Activated naive CD8-positive, alpha-beta T cell (primary cell): ENCODE results near the gene ATP5PO.

Source experiments
- H3K27ac Mint-ChIP-seq: one replicate; pipeline ENCODE4 v1.8.0; 2021; ENCODE audit warnings: mixed read lengths
- H3K27me3 Mint-ChIP-seq: one replicate; pipeline ENCODE4 v1.8.0; 2021; ENCODE audit warnings: mixed read lengths
- H3K36me3 Mint-ChIP-seq: one replicate; pipeline ENCODE4 v1.8.0; 2021; ENCODE audit warnings: mixed read lengths
- H3K4me1 Mint-ChIP-seq: one replicate; pipeline ENCODE4 v1.8.0; 2021; ENCODE audit warnings: low read depth, mixed read lengths
- H3K4me3 Mint-ChIP-seq: one replicate; pipeline ENCODE4 v1.8.0; 2021; ENCODE audit warnings: mild to moderate bottlenecking, mixed read lengths
- H3K9me3 Mint-ChIP-seq: one replicate; pipeline ENCODE4 v1.8.0; 2021; ENCODE audit warnings: low read depth, mixed read lengths

ATP5PO gene

DNA sequence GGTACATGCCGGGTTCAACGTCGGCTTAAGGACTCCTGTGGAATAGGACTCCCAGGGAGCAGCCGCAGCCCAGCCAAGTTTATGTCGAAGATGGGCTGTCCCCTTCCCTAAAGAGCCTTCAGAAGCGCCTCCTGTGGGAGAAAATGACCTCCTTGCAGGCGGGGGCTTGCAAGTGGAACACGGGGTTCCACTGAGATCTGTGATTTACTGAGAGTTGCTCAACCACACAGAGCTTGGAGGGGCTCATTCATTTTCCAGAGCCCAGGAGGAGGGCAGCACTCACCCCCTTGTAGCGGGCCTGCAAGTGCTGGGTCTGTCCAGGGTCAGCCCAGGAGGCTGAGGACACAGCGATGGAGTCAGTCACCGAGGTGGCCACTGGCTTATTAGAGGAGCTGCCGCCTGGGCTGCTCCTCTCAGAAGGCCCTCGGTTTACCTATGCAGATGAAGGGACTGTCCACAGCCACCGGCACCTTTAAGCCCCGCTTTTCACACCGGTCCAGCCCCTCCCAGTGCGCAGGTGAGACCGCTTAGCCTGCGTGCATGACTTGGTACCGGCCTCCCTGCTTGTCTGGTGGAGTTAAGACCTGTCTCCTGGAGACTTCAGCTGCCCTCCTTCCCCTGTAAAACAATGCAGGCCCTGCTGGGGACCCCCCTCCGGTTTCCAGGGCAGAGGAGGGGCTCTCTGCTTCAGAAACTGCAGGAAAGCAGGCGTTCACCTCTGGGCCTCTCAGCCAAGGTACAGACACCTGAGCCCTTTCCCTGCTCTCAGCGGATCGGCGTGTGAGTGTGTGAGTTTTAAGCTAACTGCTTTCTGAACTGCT lies 57.5 kb downstream of the ATP5PO start:
- H3K27ac Mint-ChIP-seq, result no peak overlapping the region
- H3K4me3 Mint-ChIP-seq, result no peak overlapping the region
- H3K27me3 Mint-ChIP-seq, result no peaks in the 10 kb centered on the region
- H3K4me1 Mint-ChIP-seq, result no peaks in the 10 kb centered on the region
- no peaks in the 10 kb centered on the region for H3K36me3 Mint-ChIP-seq
- no peaks in the 10 kb centered on the region for H3K9me3 Mint-ChIP-seq

DNA sequence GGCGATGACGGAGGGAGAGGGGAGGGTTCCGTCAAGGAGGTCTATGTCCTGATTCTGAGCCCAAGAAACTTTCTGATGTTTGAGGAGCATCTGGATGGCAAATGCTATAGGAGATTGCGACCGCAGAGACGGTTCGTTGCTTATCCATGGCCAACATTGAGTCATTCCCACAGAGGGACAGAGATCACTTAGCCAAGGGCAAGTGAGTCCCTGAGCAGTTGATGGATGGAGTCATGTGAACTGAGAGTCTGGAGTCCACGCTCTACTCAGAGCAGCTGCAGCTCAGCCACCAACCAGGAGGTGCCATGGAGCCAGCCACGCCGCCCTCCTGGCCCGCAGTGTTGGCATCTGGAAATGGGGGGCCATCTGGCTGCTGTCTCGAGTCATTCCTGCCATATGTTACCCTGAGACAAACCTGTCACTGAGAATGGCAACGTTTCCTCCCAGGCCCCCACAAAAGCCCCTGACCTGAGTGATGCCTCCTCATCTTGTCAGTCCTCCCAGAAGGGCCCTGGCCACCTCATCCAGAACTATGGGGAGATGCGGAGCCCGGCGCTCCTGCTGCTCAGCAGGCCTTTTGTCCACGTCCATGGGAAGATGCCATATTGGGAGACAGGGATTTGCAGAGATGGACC lies 58.6 kb downstream of the ATP5PO start:
- Mint-ChIP-seq H3K27me3 (no peaks in the 10 kb centered on the region), H3K36me3 (no peaks in the 10 kb centered on the region), H3K9me3 (no peaks in the 10 kb centered on the region), H3K4me1 (no peaks in the 10 kb centered on the region), H3K4me3 (no peak overlapping the region), H3K27ac (no peak overlapping the region)

DNA sequence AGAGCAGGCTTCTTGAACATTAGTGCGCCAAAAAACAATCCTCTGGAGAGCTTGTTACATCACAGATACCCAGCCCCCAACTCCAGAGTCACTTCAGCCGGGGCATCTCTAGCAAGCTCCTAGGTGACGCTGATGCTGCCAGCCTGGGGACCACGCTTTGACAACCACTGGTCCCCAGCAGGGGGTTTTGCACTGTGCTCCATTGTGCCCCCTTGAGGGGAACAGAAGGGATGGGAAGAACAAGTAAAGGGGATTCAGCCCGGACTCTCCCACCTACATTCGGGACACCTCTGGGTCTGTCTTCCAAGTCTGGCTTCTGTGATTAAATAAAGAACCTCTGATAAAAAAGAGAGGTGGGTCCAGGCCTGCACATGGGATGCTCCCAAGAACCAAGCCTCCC lies 60.4 kb downstream of the ATP5PO start:
- H3K9me3 Mint-ChIP-seq, result no peaks in the 10 kb centered on the region
- no peaks in the 10 kb centered on the region for H3K36me3 Mint-ChIP-seq
- H3K27me3 Mint-ChIP-seq, result no peaks in the 10 kb centered on the region
- H3K4me1 Mint-ChIP-seq, result no peaks in the 10 kb centered on the region
- H3K27ac Mint-ChIP-seq, result no peak overlapping the region
- H3K4me3 Mint-ChIP-seq, result no peak overlapping the region

DNA sequence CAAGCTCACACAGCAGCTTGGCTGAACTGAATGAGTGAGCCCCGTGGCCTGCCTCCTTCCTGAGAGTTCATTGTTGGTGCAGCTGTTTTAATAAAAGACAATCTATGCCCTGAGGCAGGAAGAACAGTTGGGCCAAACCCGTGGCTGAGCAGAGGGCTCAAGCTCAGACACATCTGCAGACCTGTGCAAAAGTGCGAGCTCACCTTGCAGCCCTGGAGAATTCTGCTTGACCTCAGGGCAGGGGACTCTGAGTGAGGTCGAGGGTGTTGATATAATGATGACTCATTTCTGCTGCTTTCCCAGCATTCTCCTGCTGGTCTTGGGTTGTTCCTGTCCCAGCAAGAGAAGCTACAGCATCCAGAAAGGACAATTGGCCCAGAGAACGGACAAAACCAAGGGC lies 61.0 kb downstream of the ATP5PO start:
- H3K4me3 Mint-ChIP-seq, result no peak overlapping the region
- no peaks in the 10 kb centered on the region for H3K9me3 Mint-ChIP-seq
- H3K27me3 Mint-ChIP-seq, result no peaks in the 10 kb centered on the region
- H3K4me1 Mint-ChIP-seq, result no peaks in the 10 kb centered on the region
- H3K36me3 Mint-ChIP-seq, result no peaks in the 10 kb centered on the region
- no peak overlapping the region for H3K27ac Mint-ChIP-seq
